Loucy (cell line): Measurements from ENCODE around the gene NAT10.

Experiments used
- H2AFZ ChIP-seq: fragments of 200-600 bp; sonication (generic); 2 replicates; pipeline ENCODE4 v1.6.0; 2016; ENCODE audit warnings: antibody characterized with exemption, mild to moderate bottlenecking, low read length, moderate library complexity
- H3F3A ChIP-seq: fragments of 200-600 bp; 2 replicates; pipeline ENCODE4 v1.6.0; 2016; ENCODE audit warnings: antibody characterized with exemption, low read depth, mild to moderate bottlenecking
- H3K27me3 ChIP-seq: fragments of 200-600 bp; sonication (generic); 2 replicates; pipeline ENCODE4 v1.6.1; 2014; ENCODE audit warnings: low read length, mild to moderate bottlenecking; ENCODE audit not compliant: insufficient read depth, poor library complexity, severe bottlenecking
- H3K36me3 ChIP-seq: fragments of 200-600 bp; sonication (generic); 2 replicates; pipeline ENCODE4 v1.6.1; 2016; ENCODE audit warnings: low read length; ENCODE audit not compliant: insufficient read depth
- H3K4me1 ChIP-seq: fragments of 200-600 bp; sonication (generic); 2 replicates; pipeline ENCODE4 v1.5.1; 2014; ENCODE audit warnings: low read length, mild to moderate bottlenecking; ENCODE audit not compliant: insufficient read depth, poor library complexity, severe bottlenecking
- H3K4me2 ChIP-seq: fragments of 200-600 bp; sonication (generic); 2 replicates; pipeline ENCODE4 v1.6.0; 2014; ENCODE audit warnings: antibody characterized with exemption, low read length, low read depth, mild to moderate bottlenecking; ENCODE audit not compliant: poor library complexity, severe bottlenecking
- H3K4me3 ChIP-seq: fragments of 200-600 bp; sonication (generic); 2 replicates; pipeline ENCODE4 v1.5.1; 2014; ENCODE audit warnings: low read length, mild to moderate bottlenecking, mixed read lengths; ENCODE audit not compliant: poor library complexity, severe bottlenecking
- H3K79me2 ChIP-seq: fragments of 200-600 bp; sonication (generic); 2 replicates; pipeline ENCODE4 v1.6.1; 2014; ENCODE audit warnings: low read length; ENCODE audit not compliant: insufficient read depth
- H3K9ac ChIP-seq: fragments of 200-600 bp; sonication (generic); 2 replicates; pipeline ENCODE4 v1.6.0; 2014; ENCODE audit warnings: mild to moderate bottlenecking, low read depth, low read length, moderate library complexity; ENCODE audit not compliant: poor library complexity, severe bottlenecking
- H3K9me2 ChIP-seq: fragments of 200-600 bp; sonication (generic); replicated peaks from 2 replicates; pipeline ENCODE4 v1.6.1; 2016; ENCODE audit warnings: low read depth, low read length, mixed read lengths
- H3K9me3 ChIP-seq: fragments of 200-600 bp; sonication (generic); 2 replicates; pipeline ENCODE4 v1.6.1; 2014; ENCODE audit warnings: mild to moderate bottlenecking, antibody characterized with exemption, low read length, low read depth; ENCODE audit not compliant: insufficient read depth
- H4K20me1 ChIP-seq: fragments of 200-600 bp; sonication (generic); 2 replicates; pipeline ENCODE4 v1.6.0; 2014; ENCODE audit warnings: antibody characterized with exemption, low read length, mild to moderate bottlenecking; ENCODE audit not compliant: insufficient read depth, poor library complexity, severe bottlenecking
- CTCF ChIP-seq: fragments of 200-600 bp; sonication (generic); conservative IDR thresholded peaks from 2 replicates; pipeline ENCODE4 v1.5.1; 2014; ENCODE audit warnings: mild to moderate bottlenecking, antibody characterized with exemption, low read length
- EZH2phosphoT487 ChIP-seq: fragments of 200-600 bp; IDR thresholded peaks from 2 replicates; pipeline ENCODE4 v1.6.1; 2018; ENCODE audit warnings: antibody characterized with exemption, mild to moderate bottlenecking, moderate library complexity, borderline replicate concordance

Gene NAT10

GRCh38 chr11:34080609-34081008, 24.8 kb upstream of the NAT10 start:
- H3K4me2 ChIP-seq = no peak overlapping the region
- peaks cover 81% of the 10 kb centered on the region for H4K20me1 ChIP-seq
- peaks cover 98% of the 10 kb centered on the region for H3K36me3 ChIP-seq
- H3K79me2 ChIP-seq = peaks cover 69% of the 10 kb centered on the region
- TF ChIP-seq EZH2phosphoT487 = no peak
- TF ChIP-seq CTCF = no peak
- no peak overlapping the region for H3K9ac ChIP-seq
- no peaks in the 10 kb centered on the region for H3K4me1 ChIP-seq
- H2AFZ ChIP-seq = no peak overlapping the region
- H3K9me3 ChIP-seq = no peaks in the 10 kb centered on the region
- H3K27me3 ChIP-seq = no peaks in the 10 kb centered on the region
- peaks cover 2% of the 10 kb centered on the region; the same call in 1 of the 2 replicates for H3F3A ChIP-seq
- no peak overlapping the region for H3K4me3 ChIP-seq
- H3K9me2 ChIP-seq = no peaks in the 10 kb centered on the region

GRCh38 chr11:34084637-34085036, 20.8 kb upstream of the NAT10 start:
- Histone ChIP-seq H3F3A (peaks cover 5% of the 10 kb centered on the region; the same call in 1 of the 2 replicates), H3K4me2 (no peak overlapping the region), H2AFZ (no peak overlapping the region), H3K9ac (no peak overlapping the region), H3K27me3 (no peaks in the 10 kb centered on the region), H3K9me3 (no peaks in the 10 kb centered on the region), H3K4me1 (no peaks in the 10 kb centered on the region), H4K20me1 (peaks cover 77% of the 10 kb centered on the region), H3K79me2 (peaks cover 38% of the 10 kb centered on the region; the same call in 1 of the 2 replicates), H3K36me3 (peaks cover 97% of the 10 kb centered on the region), H3K4me3 (no peak overlapping the region), H3K9me2 (no peaks in the 10 kb centered on the region)
- TF ChIP-seq CTCF (no peak), EZH2phosphoT487 (no peak)

- H3K9me2 ChIP-seq = no peaks in the 10 kb centered on the region
- peaks cover 3% of the 10 kb centered on the region; the same call in 1 of the 2 replicates for H3F3A ChIP-seq
- H3K79me2 ChIP-seq = peaks cover 31% of the 10 kb centered on the region; the same call in 1 of the 2 replicates
- no peaks in the 10 kb centered on the region for H3K9me3 ChIP-seq
- no peak overlapping the region for H3K9ac ChIP-seq
- peaks cover 81% of the 10 kb centered on the region for H4K20me1 ChIP-seq
- H3K27me3 ChIP-seq = no peaks in the 10 kb centered on the region
- no peak overlapping the region for H3K4me2 ChIP-seq
- peaks cover 96% of the 10 kb centered on the region for H3K36me3 ChIP-seq
- no peak overlapping the region for H3K4me3 ChIP-seq
- H2AFZ ChIP-seq = no peak overlapping the region
- TF ChIP-seq CTCF (no peak), EZH2phosphoT487 (no peak)
- H3K4me1 ChIP-seq = no peaks in the 10 kb centered on the region
Measured at GRCh38 chr11:34086554-34087283, 18.7 kb upstream of the NAT10 start.
